HEK293 (cell line): ENCODE results near the gene UBA1.
A peak's percentile ranks its signal among the peaks of the same experiment; 100 is the strongest.

Source experiments
- IKZF3 ChIP-seq: fragments of 450-650 bp; IDR thresholded peaks from 2 replicates; pipeline ENCODE4 v1.5.0; 2018; ENCODE audit warnings: missing biosample characterization, mild to moderate bottlenecking, missing genetic modification characterization, moderate library complexity
- WT1 ChIP-seq: fragments of 450-650 bp; formaldehyde crosslinking; IDR thresholded peaks from 2 replicates; pipeline ENCODE4 v1.5.1; 2016; ENCODE audit warnings: missing biosample characterization, missing genetic modification characterization
- ZBTB20 ChIP-seq: fragments of 450-650 bp; formaldehyde crosslinking; IDR thresholded peaks from 2 replicates; pipeline ENCODE4 v1.5.1; 2016; ENCODE audit warnings: missing biosample characterization, missing genetic modification characterization
- ZBTB48 ChIP-seq: fragments of 450-650 bp; formaldehyde crosslinking; IDR thresholded peaks from 2 replicates; pipeline ENCODE4 v1.5.1; 2016; ENCODE audit warnings: missing biosample characterization, missing genetic modification characterization
- ZBTB7A ChIP-seq: fragments of 450-650 bp; formaldehyde crosslinking; IDR thresholded peaks from 2 replicates; pipeline ENCODE4 v1.5.1; 2016; ENCODE audit warnings: low read depth, missing biosample characterization, missing genetic modification characterization
- ZFP69B ChIP-seq: fragments of 450-650 bp; formaldehyde crosslinking; IDR thresholded peaks from 2 replicates; pipeline ENCODE4 v1.5.1; 2016; ENCODE audit warnings: missing biosample characterization, missing genetic modification characterization
- ZNF223 ChIP-seq: fragments of 450-650 bp; formaldehyde crosslinking; IDR thresholded peaks from 2 replicates; pipeline ENCODE4 v1.5.1; 2016; ENCODE audit warnings: missing biosample characterization, missing genetic modification characterization
- ZNF311 ChIP-seq: fragments of 450-650 bp; formaldehyde crosslinking; IDR thresholded peaks from 2 replicates; pipeline ENCODE4 v1.5.1; 2017; ENCODE audit warnings: missing biosample characterization, missing genetic modification characterization, borderline replicate concordance
- ZNF366 ChIP-seq: fragments of 450-650 bp; formaldehyde crosslinking; conservative IDR thresholded peaks from 2 replicates; pipeline ENCODE4 v1.5.1; 2016; ENCODE audit warnings: missing biosample characterization, missing genetic modification characterization
- ZNF501 ChIP-seq: fragments of 450-650 bp; formaldehyde crosslinking; IDR thresholded peaks from 2 replicates; pipeline ENCODE4 v1.5.1; 2016; ENCODE audit warnings: missing biosample characterization, missing genetic modification characterization
- ZNF548 ChIP-seq: fragments of 450-650 bp; formaldehyde crosslinking; IDR thresholded peaks from 2 replicates; pipeline ENCODE4 v1.5.1; 2016; ENCODE audit warnings: missing biosample characterization, missing genetic modification characterization
- ZNF571 ChIP-seq: fragments of 450-650 bp; formaldehyde crosslinking; IDR thresholded peaks from 2 replicates; pipeline ENCODE4 v1.5.0; 2017; ENCODE audit warnings: missing biosample characterization, missing genetic modification characterization
- ZNF600 ChIP-seq: fragments of 450-650 bp; formaldehyde crosslinking; IDR thresholded peaks from 2 replicates; pipeline ENCODE4 v1.5.1; 2016; ENCODE audit warnings: missing biosample characterization, missing genetic modification characterization
- ZNF629 ChIP-seq: fragments of 450-650 bp; formaldehyde crosslinking; IDR thresholded peaks from 2 replicates; pipeline ENCODE4 v1.5.1; 2017; ENCODE audit warnings: missing biosample characterization, missing genetic modification characterization
- ZNF747 ChIP-seq: fragments of 450-650 bp; formaldehyde crosslinking; IDR thresholded peaks from 2 replicates; pipeline ENCODE4 v1.5.1; 2016; ENCODE audit warnings: missing biosample characterization, missing genetic modification characterization
- ZXDB ChIP-seq: fragments of 450-650 bp; formaldehyde crosslinking; IDR thresholded peaks from 2 replicates; pipeline ENCODE4 v1.5.1; 2016; ENCODE audit warnings: missing biosample characterization, missing genetic modification characterization
- TF ChIP-seq, protein P1 (sequence below): fragments of 450-650 bp; formaldehyde crosslinking; IDR thresholded peaks from 2 replicates; pipeline ENCODE4 v1.5.1; 2016; ENCODE audit warnings: missing biosample characterization, missing genetic modification characterization
- TF ChIP-seq, protein P2 (sequence below): fragments of 450-650 bp; formaldehyde crosslinking; IDR thresholded peaks from 2 replicates; pipeline ENCODE4 v1.5.1; 2017; ENCODE audit warnings: missing biosample characterization, missing genetic modification characterization
- TF ChIP-seq, protein P3 (sequence below): fragments of 450-650 bp; formaldehyde crosslinking; IDR thresholded peaks from 2 replicates; pipeline ENCODE4 v1.5.1; 2016; ENCODE audit warnings: missing biosample characterization, missing genetic modification characterization
- TF ChIP-seq, protein P4 (sequence below): fragments of 450-650 bp; formaldehyde crosslinking; IDR thresholded peaks from 2 replicates; pipeline ENCODE4 v1.5.1; 2016; ENCODE audit warnings: missing biosample characterization, missing genetic modification characterization
- TF ChIP-seq, protein P5 (sequence below): IDR thresholded peaks from 2 replicates; pipeline ENCODE4 v1.6.1; 2011; ENCODE audit warnings: mild to moderate bottlenecking, low read depth, low read length, borderline replicate concordance

The UBA1 gene

DNA sequence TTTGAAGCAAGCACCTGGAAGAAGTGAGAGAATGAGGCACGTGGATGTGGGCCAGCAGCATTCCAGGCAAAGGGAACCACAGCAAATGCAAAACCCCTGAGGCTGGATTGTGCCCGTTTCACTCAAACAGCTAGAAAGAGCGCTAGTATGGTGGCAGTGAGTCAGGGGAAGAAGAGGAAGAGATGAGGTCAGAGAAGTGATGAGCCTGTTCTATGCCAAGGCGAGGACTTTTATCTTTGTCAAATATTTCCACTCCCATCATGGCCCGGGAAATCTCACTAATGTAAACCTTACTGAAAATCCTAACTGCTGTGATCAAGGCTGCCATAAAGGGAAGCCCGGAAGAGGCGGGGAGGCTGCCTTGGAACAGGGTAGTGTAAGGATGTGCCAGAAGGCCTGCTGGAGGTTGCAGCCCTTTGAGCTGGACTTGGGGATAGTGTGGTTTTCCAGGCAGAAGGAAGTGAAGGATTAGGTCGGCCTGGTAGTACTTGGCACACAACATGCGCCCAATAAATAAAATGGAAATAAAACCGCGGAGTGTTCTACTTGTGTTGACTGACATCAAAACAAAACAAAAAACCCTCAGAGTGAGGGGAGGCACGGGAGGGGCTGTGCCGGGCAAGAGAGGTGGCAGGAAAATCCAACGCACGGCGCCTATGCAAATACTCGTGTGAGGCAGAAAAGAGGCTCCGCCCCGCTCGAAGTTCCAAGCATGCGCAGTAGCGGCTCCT is 23.7 kb downstream of the UBA1 start (continued):
- TF ChIP-seq, protein P1, sequence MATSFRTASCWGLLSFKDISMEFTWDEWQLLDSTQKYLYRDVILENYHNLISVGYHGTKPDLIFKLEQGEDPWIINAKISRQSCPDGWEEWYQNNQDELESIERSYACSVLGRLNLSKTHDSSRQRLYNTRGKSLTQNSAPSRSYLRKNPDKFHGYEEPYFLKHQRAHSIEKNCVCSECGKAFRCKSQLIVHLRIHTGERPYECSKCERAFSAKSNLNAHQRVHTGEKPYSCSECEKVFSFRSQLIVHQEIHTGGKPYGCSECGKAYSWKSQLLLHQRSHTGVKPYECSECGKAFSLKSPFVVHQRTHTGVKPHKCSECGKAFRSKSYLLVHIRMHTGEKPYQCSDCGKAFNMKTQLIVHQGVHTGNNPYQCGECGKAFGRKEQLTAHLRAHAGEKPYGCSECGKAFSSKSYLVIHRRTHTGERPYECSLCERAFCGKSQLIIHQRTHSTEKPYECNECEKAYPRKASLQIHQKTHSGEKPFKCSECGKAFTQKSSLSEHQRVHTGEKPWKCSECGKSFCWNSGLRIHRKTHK = no peak
- TF ChIP-seq ZNF629 (peak; percentile 70), IKZF3 (tag by site-specific recombination) (peak; percentile 60; the same call in 1 of the 2 replicates), ZNF501 (tag by site-specific recombination) (no peak), ZBTB20 (tag by site-specific recombination) (peak; percentile 66), ZNF600 (tag by site-specific recombination) (peak; percentile 95), WT1 (tag by site-specific recombination) (peak; percentile 44; the same call in 1 of the 2 replicates), ZNF571 (no peak), ZNF548 (tag by site-specific recombination) (no peak), ZBTB7A (no peak), ZNF366 (tag by site-specific recombination) (peak; percentile 61), ZNF223 (no peak), ZXDB (tag by site-specific recombination) (peak; percentile 31; the same call in 1 of the 2 replicates), ZNF311 (tag by site-specific recombination) (no peak), ZBTB48 (tag by site-specific recombination) (0 out of 2 replicates have a peak, but pooled peaks have one; percentile 45), ZFP69B (peak; percentile 30; the same call in 1 of the 2 replicates), ZNF747 (no peak)
- TF ChIP-seq, protein P2, sequence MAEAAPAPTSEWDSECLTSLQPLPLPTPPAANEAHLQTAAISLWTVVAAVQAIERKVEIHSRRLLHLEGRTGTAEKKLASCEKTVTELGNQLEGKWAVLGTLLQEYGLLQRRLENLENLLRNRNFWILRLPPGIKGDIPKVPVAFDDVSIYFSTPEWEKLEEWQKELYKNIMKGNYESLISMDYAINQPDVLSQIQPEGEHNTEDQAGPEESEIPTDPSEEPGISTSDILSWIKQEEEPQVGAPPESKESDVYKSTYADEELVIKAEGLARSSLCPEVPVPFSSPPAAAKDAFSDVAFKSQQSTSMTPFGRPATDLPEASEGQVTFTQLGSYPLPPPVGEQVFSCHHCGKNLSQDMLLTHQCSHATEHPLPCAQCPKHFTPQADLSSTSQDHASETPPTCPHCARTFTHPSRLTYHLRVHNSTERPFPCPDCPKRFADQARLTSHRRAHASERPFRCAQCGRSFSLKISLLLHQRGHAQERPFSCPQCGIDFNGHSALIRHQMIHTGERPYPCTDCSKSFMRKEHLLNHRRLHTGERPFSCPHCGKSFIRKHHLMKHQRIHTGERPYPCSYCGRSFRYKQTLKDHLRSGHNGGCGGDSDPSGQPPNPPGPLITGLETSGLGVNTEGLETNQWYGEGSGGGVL (tag by site-specific recombination) = 0 out of 2 replicates have a peak, but pooled peaks have one; percentile 8
- TF ChIP-seq, protein P3, sequence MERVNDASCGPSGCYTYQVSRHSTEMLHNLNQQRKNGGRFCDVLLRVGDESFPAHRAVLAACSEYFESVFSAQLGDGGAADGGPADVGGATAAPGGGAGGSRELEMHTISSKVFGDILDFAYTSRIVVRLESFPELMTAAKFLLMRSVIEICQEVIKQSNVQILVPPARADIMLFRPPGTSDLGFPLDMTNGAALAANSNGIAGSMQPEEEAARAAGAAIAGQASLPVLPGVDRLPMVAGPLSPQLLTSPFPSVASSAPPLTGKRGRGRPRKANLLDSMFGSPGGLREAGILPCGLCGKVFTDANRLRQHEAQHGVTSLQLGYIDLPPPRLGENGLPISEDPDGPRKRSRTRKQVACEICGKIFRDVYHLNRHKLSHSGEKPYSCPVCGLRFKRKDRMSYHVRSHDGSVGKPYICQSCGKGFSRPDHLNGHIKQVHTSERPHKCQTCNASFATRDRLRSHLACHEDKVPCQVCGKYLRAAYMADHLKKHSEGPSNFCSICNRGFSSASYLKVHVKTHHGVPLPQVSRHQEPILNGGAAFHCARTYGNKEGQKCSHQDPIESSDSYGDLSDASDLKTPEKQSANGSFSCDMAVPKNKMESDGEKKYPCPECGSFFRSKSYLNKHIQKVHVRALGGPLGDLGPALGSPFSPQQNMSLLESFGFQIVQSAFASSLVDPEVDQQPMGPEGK (tag by site-specific recombination) = peak; percentile 67
- TF ChIP-seq, protein P4, sequence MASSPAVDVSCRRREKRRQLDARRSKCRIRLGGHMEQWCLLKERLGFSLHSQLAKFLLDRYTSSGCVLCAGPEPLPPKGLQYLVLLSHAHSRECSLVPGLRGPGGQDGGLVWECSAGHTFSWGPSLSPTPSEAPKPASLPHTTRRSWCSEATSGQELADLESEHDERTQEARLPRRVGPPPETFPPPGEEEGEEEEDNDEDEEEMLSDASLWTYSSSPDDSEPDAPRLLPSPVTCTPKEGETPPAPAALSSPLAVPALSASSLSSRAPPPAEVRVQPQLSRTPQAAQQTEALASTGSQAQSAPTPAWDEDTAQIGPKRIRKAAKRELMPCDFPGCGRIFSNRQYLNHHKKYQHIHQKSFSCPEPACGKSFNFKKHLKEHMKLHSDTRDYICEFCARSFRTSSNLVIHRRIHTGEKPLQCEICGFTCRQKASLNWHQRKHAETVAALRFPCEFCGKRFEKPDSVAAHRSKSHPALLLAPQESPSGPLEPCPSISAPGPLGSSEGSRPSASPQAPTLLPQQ (tag by site-specific recombination) = peak; percentile 35; the same call in 1 of the 2 replicates
- TF ChIP-seq, protein P5, sequence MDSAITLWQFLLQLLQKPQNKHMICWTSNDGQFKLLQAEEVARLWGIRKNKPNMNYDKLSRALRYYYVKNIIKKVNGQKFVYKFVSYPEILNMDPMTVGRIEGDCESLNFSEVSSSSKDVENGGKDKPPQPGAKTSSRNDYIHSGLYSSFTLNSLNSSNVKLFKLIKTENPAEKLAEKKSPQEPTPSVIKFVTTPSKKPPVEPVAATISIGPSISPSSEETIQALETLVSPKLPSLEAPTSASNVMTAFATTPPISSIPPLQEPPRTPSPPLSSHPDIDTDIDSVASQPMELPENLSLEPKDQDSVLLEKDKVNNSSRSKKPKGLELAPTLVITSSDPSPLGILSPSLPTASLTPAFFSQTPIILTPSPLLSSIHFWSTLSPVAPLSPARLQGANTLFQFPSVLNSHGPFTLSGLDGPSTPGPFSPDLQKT = no peak
